Non-pigmented ciliary epithelial cell (primary cell): ENCODE data around the gene ZFPM1.

ENCODE experiments used
- DNase-seq: peaks from one replicate; pipeline ENCODE4 v3.0.0-alpha.2; 2010; ENCODE audit warnings: low read depth

The ZFPM1 gene

GRCh38 chr16:88539652-88540345 is 86.7 kb downstream of the ZFPM1 start:
- no peak for DNase-seq

- DNase-seq, result no peak
These were observed 87.4 kb downstream of the ZFPM1 start for GRCh38 chr16:88540346-88540977.

GRCh38 chr16:88541831-88542616 is 88.9 kb downstream of the ZFPM1 start:
- no peak for DNase-seq

GRCh38 chr16:88543230-88543813 is 90.2 kb downstream of the ZFPM1 start:
- DNase-seq, result no peak

- no peak for DNase-seq
These were observed 92.7 kb downstream of the ZFPM1 start for GRCh38 chr16:88545781-88546180.

GRCh38 chr16:88548131-88548874 is 95.2 kb downstream of the ZFPM1 start:
- DNase-seq, result no peak

GRCh38 chr16:88548985-88549384 is 95.9 kb downstream of the ZFPM1 start:
- no peak for DNase-seq

GRCh38 chr16:88549671-88550245 is 96.7 kb downstream of the ZFPM1 start:
- DNase-seq, result no peak

- no peak for DNase-seq
These were observed 97.2 kb downstream of the ZFPM1 start for GRCh38 chr16:88550246-88550661.

GRCh38 chr16:88552166-88552565 is 99.1 kb downstream of the ZFPM1 start:
- no peak for DNase-seq

- DNase-seq, result no peak
These were observed 99.7 kb downstream of the ZFPM1 start for GRCh38 chr16:88552815-88553214.

GRCh38 chr16:88553739-88554138 is 100.7 kb downstream of the ZFPM1 start:
- no peak for DNase-seq

GRCh38 chr16:88554711-88555264 is 101.7 kb downstream of the ZFPM1 start:
- DNase-seq, result no peak

- no peak for DNase-seq
These were observed 103.4 kb downstream of the ZFPM1 start for GRCh38 chr16:88556294-88556988.

- peak; percentile 18 for DNase-seq
These were observed 105.7 kb downstream of the ZFPM1 start for GRCh38 chr16:88558457-88559442.

GRCh38 chr16:88560714-88561484 is 107.8 kb downstream of the ZFPM1 start:
- no peak for DNase-seq

GRCh38 chr16:88561485-88562359 is 108.6 kb downstream of the ZFPM1 start:
- DNase-seq, result no peak

- DNase-seq, result peak; percentile 32
These were observed 113.1 kb downstream of the ZFPM1 start for GRCh38 chr16:88566158-88566557.
